ENCODE results near the gene SFI1. TPM values are rescaled to one million over a fixed set of nuclear protein-coding genes. Genes with fewer than 3 reads are reported as not detected.
"Not testable (repeated sequence)": the region's sequence is repeated elsewhere in the genome, so short reads cannot be mapped to it uniquely, and the experiment has no call there.

The SFI1 gene
- polyA plus RNA-seq, 3 donors, result 24.0 to 46.7 (median 26.7) TPM

DNA sequence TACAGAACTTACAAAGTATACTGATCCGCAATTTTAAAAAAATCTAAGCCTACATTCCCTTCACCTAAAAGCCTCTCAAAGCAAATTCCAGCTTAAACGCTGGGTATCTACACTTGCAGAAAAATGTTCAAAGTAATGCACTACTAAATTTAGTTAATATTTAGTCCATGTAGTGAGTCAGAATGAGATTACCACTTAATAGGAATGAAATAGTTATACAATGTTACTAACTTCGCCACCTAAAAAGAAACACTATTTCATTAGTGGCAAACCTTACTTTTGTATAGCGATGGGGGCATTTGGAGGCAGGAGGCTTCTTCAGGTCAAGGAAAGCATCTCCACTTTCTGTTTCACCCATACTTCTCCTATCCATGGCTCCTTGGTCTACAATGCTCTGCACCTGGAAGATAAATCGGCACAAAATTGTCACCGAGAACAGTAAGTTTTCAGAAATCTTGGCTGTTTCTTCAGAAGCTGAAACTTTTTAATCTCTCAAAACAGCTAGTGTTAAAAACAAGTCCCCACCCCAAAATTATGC, 7.9 kb upstream of the SFI1 start:
- no peak for DNase-seq (ENCODE audit: extremely low read depth in 1 of 11, low read depth in 9 of 11, low spot score in 4 of 11)

DNA sequence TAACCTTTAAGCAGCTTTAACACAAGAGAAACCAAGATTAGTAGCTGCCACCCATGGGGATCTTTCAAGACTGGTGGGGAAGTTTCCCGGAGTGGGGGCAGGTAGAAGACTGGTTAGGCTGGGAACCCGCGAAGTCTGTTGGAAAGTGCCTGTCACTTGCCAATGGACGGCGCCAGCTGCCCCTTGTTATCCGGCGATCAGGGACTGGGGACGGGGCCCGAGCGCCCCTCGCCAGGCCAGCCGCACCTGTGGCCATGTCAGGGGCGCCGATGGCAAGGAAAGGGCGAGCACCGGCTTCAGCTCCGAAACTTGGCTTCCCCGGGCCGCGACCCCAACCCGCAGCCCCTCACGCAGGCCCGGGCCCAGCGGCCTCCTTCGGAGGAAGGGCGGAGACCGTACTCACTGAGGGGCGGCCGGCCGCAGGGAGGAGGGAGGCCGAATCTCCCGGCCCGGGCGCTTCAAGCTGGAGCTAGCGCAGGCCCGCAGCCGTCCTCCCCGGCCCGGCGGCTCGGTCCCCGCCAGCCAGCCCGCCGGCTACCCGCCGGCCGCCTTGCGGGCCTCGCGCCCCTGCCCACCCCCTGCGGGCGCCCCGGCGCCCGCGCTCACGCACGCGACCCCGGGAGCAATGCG, 7.2 kb upstream of the SFI1 start:
- DNase-seq (ENCODE audit: extremely low read depth in 1 of 11, low read depth in 9 of 11, low spot score in 4 of 11), result peak in 1 of 11 donors; percentile 15

DNA sequence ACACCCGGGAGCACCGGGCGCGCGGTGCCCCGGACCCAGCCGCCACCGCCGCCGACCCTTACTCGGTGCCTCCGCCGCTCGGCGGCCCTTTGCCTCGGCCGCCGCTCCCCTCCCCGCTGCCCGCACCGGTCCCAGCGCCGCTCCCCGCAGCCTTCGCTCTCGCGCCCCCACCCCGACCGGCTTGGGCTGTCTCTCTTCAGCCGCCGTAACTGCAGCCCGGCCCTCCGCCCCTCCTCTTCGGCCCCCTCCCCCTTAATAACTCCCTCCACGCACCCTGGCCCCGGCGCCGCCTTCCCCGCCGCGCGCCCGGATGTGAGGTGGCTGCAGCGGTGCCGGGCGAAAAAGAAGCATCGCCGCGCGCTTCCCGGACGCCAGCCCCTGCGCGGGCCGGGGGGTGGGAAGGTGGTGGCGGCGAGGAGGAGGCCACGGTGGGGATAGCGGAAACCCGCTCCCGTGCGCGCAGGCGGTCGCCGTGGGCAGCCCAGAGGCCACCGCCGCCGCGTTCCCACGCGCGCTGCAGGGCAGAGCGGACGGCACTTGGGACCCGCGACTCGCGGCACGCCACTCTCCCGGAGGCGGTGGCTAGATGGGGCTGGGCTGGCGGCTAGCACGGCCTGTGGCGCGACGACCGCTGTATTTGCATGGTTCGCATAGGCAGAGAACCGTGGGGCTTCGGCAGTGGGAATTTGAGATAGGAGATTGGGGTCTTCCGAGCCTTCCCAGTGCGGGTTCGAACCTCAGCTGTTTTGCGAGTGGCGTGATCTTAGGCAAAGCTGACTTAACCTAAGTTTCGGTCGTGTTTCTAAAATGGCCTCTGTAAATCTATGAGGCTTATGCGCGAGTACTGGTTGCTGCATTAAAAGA, 6.5 kb upstream of the SFI1 start, which contains the start of gene EIF4ENIF1:
Gene EIF4ENIF1, minus strand, starts transcription at position 211 of the 864 bp plus-strand sequence. CDS start 1,124 bp downstream, outside the sequence.
- peak in 10 of 11 donors; percentile 55 to 85 (median 80) for DNase-seq (ENCODE audit: extremely low read depth in 1 of 11, low read depth in 9 of 11, low spot score in 4 of 11)

DNA sequence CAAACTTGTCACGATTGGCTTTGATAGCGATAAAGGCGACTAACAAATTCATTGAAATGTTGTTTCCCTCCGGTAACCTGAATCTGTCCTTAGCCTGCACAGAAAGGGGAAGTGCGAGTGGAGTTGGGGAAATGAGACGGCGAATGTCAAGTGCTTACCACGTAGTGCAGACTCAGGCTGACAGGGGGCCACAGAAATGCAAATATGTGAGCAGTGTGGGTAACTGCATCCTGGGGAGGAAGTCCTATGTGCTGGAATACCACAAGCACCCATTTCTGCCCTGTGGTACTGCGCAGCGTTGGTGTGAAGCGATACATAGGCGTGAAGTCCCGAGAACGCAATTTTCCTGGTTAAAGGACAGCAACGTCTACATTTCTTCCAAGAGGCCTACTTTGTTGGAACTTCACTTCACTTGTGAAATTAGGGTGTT, 5.8 kb upstream of the SFI1 start:
- peak in 4 of 11 donors; percentile 22 to 50 (median 36) for DNase-seq (ENCODE audit: extremely low read depth in 1 of 11, low read depth in 9 of 11, low spot score in 4 of 11)

DNA sequence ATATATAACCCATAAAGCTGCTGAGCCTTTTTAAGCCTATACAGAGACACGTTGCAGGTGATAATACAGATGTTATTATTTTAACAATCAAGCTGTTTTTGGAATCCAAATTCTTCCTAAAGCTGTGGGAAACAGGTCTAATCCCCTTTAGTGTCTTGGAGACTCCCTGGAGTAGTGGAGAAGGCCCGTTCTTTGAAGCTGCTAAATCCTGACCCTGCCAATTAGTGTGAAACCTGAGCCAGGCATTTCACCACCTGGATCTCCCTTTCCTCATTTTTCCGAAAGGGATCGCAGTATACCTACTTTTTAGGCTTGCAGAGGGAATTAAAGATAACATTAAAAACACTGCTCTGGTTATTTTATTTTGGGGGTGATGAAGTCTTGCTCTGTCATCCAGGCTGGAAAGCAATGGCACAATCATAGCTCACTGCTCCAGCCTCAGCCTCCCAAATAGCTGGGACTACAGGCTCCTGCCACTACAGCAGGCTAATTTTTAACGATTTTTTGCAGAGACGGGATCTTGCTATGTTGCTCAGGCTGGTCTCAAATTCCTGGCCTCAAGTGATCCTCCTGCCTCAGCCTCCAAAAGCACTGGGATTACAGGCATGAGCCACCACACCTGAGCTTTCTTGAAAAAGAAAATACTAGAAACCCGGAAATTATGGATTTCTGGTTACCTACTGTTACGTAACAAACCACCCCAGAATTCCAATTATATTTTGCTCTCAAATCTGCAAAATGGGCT, 4.9 kb upstream of the SFI1 start:
- DNase-seq (ENCODE audit: extremely low read depth in 1 of 11, low read depth in 9 of 11, low spot score in 4 of 11), result no peak

DNA sequence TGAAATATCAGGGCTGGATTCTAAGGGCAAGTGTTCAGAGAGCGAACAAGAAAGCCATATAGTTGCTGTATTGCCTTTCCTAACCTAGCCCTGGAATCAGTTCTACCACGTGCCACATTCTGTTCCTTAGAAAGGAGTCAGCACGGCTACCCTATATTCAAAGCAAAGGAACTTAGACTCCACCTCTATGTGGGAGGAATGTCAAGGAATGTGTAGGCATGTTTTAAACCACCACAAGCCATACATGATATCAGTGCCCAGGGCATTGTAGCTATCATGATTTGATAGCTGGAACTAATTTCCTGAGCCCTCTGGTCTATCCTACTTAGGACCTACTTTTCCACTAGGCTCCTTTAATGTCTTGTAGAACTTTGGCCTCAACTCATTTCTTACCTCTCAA, 4.2 kb upstream of the SFI1 start:
- DNase-seq (ENCODE audit: extremely low read depth in 1 of 11, low read depth in 9 of 11, low spot score in 4 of 11), result no peak

DNA sequence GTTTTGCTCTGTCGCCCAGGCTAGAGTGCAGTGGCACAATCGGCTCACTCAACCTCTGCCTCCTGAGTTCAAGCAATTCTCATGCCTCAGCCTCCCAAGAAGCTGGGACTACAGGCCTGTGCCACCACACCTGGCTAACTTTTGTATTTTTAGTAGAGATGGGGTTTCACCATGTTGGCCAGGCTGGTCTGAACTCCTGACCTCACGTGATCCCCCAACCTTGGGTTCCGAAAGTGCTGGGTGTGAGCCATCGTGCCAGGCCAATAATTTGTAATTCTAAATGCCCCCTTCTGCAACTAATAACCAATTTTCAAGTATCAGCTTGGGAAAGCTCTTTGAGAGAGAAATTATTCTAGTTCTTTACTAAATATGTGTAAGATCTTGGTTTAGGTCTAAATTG, 3.0 kb upstream of the SFI1 start:
- DNase-seq (ENCODE audit: extremely low read depth in 1 of 11, low read depth in 9 of 11, low spot score in 4 of 11), result not testable (repeated sequence)

DNA sequence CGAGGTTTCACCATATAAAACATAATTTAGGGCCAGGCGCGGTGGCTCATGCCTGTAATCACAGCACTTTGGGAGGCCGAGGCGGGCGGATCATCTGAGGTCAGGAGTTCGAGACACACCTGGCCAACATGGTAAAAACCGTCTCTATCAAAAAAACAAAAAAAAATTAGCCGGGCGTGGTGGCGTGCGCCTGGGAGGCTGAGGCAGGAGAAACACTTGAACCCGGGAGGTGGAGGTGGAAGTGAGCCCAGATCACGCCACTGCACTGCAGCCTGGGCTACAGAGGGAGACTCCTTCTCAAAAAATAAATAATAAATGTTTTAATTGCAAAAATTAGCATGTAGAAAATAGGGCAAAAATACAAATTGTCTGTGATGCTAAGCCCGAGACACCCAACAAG, 993 bp upstream of the SFI1 start:
- no peak for DNase-seq (ENCODE audit: extremely low read depth in 1 of 11, low read depth in 9 of 11, low spot score in 4 of 11)

DNA sequence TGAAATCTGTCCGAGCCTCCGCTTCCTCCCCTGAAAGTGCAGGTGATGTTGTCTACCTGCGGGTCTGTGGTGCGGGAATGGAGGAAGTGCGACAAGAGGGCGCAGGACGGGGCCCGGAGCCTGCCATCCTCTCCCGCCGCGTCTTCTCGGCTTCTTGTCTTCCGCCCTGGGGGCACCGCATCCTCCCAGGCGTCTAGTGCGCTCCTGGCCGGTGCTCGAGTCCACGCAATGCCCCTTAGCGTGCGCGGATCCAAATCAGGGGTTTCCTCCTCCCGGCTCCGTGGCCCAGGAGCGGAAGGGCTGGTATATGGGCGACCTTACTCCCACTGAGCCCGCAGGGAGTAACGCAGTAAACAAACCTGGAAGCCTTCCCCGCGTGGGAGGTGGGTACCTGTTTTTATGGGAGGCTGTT, 405 bp downstream of the SFI1 start:
- DNase-seq (ENCODE audit: extremely low read depth in 1 of 11, low read depth in 9 of 11, low spot score in 4 of 11), result no peak

DNA sequence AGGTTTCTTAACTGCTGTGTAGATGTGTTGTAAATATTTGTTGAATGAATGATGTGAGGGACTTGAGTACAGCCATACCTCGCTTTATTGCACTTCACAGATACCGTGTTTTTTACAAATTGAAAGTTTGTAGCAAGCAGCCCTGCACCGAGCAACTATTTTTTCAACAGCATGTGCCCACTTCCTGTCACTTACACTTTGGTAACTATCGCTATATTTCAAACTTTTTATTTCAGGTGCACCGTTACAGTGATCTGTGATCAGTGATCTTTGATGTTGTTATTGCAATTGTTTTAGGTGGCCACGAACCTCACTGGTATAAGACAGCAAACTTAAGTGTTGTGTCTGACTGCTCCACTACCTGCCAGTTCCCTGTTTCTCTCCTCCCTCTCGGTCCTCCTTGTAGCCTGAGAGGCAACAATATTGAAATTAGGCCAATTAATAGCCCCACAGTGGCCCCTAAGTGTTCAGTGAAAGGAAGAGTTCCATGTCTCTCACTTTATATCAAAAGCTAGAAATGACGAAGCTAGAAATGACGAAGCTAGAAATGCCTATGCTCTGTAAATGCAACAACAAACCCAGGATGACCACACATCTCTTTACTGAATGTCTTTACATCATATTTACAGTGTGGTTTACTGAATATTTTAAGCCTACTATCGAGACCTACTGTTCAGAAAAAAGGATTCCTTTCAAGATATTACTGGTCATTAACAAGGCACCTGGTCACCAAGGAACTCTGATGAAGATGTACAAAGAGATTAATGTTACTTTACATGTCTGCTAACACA, 1.0 kb downstream of the SFI1 start:
- no peak for DNase-seq (ENCODE audit: extremely low read depth in 1 of 11, low read depth in 9 of 11, low spot score in 4 of 11)

DNA sequence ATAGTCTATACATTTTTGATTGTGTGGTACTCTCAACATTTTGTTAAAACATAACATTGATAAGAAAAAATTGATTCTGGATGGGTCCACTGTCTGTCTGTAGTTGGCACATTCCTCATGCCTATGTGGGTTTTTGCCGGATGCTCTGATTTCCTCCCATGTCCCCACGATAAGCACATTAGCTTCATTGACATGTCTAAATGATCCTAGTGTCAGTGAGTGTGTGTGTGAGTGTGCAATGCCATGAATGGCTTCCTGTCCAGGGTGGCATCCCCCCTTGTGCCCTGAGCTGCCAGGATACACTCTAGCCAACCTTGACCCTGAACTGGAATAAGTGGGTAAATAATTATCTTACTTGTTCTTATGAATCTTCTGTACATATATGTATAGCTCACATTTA, 5.4 kb downstream of the SFI1 start:
- no peak for DNase-seq (ENCODE audit: extremely low read depth in 1 of 11, low read depth in 9 of 11, low spot score in 4 of 11)

DNA sequence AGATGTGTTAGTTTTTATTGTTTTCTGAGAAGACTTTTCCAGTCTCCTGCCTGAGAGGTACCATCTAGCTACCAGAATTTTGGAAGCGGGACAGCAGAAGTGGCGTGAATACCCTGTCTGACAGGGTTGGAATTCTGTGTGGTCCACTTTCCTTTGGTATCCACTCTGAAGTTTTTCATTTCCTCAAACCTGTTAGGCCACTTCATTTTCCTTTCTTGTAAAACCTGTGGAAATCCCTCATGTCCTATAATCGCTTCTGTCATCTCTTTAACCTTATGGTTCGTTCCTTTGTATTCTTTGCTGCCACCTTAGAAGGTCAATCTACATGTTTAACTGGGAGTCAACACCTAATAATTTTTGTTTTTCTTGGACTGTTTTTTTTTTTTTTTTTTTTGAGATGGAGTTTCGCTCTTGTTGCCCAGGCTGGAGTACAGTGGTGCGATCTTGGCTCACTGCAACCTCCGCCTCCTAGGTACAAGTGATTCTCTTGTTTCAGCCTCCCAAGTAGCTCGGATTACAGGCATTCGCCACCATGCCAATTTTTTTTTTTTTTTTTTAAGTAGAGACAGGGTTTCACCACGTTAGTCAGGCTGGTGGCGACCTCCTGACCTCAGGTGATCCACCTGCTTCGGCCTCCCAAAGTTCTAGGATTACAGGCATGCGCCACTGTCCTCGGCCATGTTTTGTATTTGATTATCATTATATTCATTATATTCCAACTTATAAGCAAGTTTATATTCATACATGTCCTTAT, 7.1 kb downstream of the SFI1 start:
- no peak for DNase-seq (ENCODE audit: extremely low read depth in 1 of 11, low read depth in 9 of 11, low spot score in 4 of 11)

DNA sequence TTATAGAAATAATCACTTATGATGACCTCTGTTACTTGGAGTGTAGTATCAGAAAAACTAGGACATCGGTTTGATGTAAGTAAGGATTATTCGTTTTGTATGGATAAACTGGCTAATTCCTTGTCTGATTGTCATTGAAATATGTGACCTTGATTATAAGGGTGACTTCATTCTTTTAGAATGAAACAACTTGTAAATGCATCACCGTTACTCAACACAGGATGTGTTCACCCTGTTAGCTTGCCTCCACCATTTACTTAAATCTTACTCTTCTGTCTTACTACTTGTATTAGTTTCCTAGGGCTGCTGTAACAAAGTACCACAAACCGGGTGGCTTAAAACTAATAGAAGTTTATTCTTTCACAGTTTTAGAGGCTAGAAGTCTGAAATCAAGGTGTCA, 7.9 kb downstream of the SFI1 start:
- no peak for DNase-seq (ENCODE audit: extremely low read depth in 1 of 11, low read depth in 9 of 11, low spot score in 4 of 11)

DNA sequence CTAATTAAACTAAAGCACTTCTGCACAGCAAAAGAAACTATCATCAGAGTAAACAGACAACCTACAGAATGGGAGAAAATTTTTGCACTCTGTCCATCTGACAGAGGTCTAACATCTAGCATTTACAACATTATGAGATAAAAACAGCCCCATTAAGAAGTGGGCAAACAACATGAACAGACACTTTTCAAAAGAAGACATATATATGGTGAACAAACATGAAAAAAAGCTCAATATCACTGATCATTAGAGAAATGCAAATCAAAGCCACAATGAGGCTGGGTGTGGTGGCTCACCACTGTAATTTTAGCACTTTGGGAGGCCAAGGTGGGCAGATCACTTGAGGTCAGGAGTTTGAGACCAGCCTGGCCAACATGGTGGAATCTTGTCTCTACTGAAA, 11.2 kb downstream of the SFI1 start:
- DNase-seq (ENCODE audit: extremely low read depth in 1 of 11, low read depth in 9 of 11, low spot score in 4 of 11), result not testable (repeated sequence)

DNA sequence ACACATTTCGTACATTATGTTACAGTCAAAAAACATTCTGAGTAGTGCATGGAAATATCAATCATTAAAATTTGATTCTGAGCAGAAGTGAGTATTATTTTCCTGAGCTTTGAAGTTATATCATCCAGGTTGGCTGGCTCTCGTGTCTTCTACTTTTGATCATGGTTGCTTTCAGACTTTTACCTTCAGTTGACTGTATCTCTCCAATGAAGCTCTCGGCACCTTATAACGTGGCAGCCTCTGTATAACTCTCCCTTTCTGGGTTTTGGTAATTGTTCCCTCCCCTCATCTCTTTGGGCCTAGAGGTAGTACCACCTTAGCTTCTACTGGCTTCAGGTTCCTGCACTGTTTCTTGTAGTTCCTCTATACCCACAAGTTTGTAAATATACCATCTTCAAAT, 12.2 kb downstream of the SFI1 start:
- DNase-seq (ENCODE audit: extremely low read depth in 1 of 11, low read depth in 9 of 11, low spot score in 4 of 11), result no peak

DNA sequence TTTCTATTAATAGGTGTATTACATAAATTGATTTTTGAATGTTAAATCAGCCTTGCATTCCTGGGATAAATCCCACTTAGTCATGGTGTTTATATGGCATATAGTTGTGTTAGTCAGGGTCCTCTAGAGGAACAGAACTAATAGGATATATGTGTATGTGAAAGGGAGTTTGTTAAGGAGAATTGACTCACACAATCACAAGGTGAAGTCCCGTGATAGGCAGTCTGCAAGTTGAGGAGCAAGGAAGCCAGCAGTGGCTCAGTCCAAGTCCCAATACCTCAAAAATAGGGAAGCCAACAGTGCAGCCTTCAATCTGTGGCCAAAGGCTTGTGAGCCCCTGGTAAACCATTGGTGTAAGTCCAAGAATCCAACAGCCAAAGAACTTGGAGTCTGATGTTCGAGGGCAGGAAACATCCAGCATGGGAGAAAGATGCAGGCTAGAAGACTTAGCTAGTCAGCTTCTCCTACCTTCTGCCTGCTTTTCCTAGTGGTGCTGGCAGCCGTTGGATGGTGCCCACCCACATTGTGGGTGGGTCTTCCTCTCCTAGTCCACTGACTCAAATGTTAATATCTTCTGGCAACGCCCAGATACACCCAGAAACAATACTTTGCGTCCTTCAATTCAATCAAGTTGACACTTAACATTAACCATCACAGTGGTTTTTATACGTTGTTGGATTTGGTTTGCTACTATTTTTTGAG, 12.9 kb downstream of the SFI1 start:
- no peak for DNase-seq (ENCODE audit: extremely low read depth in 1 of 11, low read depth in 9 of 11, low spot score in 4 of 11)

DNA sequence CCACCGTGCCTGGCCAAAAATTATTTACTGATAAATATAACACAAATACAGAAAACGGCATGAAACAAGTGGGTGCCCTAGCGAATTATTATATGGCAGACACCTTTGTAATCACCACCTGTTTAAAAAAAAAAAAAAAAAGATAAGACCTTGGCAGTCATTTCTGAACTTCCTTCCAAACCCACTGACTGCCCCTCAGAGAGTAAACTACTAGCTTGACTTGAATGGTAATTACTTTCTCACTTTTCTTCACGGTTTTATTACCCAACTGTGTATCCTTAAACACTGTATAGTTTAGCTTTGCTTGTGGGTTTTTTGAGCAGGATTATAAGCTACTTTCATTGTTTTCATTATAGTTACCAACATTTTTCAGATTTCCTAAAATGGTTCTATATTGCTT, 23.7 kb downstream of the SFI1 start:
- no peak for DNase-seq (ENCODE audit: extremely low read depth in 1 of 11, low read depth in 9 of 11, low spot score in 4 of 11)

Measured in renal cortex interstitium (tissue), 11 donors.